GM21360 (cell line): Measurements from ENCODE around the gene FKBP14.

Experiments used
- ATAC-seq: cut with Tn5 transposase; IDR thresholded peaks from one replicate; pipeline ENCODE4 v1.9.1; 2021; ENCODE audit warnings: mild to moderate bottlenecking, moderate library complexity; ENCODE audit not compliant: unreplicated experiment

The FKBP14 gene

GRCh38 chr7:30034501-30034900, 8.0 kb upstream of the FKBP14 start:
- no peak for ATAC-seq

- ATAC-seq: no peak
Measured at GRCh38 chr7:30032310-30033125, 6.0 kb upstream of the FKBP14 start.

DNA sequence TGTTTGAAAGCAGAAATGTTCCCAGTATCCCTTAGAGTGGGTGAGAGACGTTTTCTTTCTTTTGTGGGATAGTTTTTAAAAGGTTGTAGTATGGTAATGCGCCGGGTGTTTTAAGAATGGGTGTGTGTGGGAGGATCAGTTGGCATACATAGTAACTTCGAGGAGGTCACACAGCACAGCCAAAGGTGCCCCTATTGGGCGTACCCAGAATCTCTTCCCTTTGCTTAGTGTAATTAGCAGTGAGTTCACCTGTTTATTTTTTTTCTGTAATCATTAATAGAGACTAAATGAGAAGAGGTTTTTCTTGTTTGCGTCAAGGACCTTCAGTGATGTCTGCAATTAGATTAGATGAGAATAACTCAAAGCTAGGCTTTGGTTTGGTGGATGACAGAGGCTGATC, 3.2 kb upstream of the FKBP14 start:
- no peak for ATAC-seq

GRCh38 chr7:30028749-30029635, 2.5 kb upstream of the FKBP14 start:
- ATAC-seq: peak; percentile 15

DNA sequence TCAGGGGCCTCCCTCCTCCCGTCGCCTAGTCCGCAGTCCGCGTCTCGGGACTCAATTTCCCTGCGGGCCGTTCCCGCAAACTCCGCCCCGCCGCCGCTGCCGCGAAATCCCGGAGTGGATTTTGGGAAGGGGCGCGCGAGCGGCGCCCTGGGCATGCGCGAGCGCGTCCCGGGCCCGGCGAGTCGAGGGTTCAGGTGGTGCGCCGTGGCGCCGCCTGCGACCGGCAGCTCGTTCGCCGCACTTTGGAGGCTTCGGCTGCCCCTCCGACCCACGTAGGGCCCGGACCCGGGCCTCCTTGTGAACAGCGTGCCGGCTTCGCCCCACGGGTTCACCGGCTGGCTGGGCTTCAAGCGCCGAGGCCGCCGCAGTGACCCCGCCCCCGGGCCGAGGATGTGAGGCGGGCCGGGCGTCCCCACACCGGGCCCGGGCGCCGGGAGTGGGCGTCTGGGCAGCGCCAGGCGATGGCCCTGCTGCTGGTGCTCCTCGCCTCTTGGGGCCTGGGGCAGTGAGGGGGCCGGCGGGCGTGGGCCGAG, 1.8 kb upstream of the FKBP14 start, which contains the start of gene PLEKHA8:
Gene PLEKHA8, plus strand, starts transcription at position 197 of the 533 bp plus-strand sequence. CDS start 351 bp downstream, outside the sequence.
- peak; percentile 42 for ATAC-seq

DNA sequence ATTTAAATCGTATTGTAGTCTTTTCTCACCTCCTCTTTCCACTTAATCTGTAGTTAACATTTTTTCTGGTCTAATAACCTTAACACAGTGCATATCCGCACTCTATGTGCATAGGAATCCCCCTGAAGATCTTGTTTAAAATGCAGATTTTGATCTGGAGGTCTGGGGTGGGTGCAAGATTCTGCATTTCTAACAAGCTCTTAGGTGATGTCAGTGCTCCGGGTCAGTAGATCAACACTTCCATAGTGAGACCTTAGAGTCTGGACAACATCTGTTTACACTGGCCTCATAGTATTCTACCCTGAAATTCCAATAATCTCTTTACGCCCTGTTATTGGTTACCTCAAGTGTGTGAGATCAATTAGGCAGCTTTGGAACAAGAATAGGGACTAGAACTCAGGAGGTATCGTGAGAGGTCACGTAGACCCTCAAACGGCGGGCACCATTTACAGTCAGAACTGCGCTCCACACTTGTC, 1.3 kb upstream of the FKBP14 start:
- peak; percentile 1 for ATAC-seq

DNA sequence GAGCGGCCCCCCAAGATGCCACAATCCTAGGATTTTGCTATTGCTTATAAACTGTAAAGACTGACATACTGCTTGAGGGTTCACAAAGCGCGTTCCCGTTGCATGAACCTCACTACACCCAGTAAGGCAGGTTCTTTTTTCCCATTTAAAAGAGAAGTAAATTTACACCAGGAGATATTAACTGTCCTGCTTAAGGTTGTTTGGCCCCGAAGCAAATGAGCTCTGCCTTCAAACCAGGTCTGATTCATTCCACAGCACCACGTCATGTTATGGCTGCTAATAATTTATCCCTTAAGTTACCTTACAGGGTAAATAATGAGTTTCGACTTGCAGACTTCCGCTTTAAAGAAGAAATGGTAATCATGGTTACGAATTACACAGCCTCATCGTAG, 559 bp upstream of the FKBP14 start:
- ATAC-seq: no peak

- ATAC-seq: no peak
Measured at GRCh38 chr7:30023524-30023923, 3.0 kb downstream of the FKBP14 start.

GRCh38 chr7:30022991-30023390, 3.5 kb downstream of the FKBP14 start:
- ATAC-seq: no peak

DNA sequence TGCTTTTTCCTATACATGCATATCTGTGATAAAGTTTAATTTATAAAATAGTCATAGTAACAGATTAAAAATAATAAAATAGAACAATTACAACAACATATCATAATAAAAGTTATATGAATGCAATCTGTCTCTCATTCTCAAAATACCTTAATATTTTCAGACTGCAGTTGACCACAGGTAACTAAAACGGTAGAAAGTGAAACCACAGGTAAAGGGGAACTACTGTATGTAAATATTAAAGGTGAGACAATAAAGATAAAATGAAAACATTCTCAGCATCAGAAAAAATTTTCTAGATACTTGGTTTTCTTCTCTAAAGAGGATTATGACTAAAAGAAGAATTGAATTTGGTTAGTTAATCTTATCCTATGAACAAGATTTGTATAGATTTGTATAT, 6.0 kb downstream of the FKBP14 start:
- ATAC-seq: no peak

DNA sequence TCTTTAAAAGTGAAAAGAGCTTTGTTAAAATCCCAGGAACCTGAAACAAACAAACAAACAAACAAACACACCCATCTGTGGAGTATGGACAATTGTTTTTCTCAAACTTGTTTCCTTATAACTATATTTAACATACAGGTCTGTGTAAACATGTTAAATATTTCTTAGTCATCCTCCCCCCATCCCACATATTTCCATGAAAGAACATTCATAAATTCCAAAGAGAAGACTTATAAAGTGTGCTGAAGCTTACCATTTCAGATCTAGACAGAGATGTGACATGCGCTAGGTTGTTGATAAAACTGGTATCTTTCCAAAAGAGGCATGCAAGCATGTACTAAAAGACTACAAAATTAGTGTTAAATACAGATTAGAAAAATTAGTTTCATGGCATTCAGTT, 6.5 kb downstream of the FKBP14 start:
- ATAC-seq: no peak

- ATAC-seq: no peak
Measured at GRCh38 chr7:30019387-30019786, 7.1 kb downstream of the FKBP14 start.

- no peak for ATAC-seq
Measured at GRCh38 chr7:30018451-30018850, 8.1 kb downstream of the FKBP14 start.

DNA sequence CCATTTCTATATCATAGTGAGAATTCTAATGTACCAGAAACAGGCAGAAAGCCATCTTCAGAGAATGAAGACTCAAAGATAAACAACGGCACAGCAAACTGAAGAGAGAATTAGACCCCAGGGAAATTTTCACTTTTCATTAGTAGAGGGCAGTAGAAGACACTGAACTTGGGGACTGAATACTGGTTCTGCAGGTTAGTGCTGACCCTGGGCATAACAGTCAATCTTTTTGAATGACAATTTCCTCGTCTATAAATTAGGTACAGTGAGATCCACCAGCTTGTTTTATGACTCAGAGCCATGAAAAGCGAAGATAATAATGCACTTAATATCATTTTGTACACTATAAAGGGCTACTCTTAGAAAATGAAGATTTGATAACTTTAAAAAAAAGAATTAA, 13.7 kb downstream of the FKBP14 start:
- ATAC-seq: no peak

- ATAC-seq: no peak
Measured at GRCh38 chr7:30010021-30010420, 16.5 kb downstream of the FKBP14 start.

DNA sequence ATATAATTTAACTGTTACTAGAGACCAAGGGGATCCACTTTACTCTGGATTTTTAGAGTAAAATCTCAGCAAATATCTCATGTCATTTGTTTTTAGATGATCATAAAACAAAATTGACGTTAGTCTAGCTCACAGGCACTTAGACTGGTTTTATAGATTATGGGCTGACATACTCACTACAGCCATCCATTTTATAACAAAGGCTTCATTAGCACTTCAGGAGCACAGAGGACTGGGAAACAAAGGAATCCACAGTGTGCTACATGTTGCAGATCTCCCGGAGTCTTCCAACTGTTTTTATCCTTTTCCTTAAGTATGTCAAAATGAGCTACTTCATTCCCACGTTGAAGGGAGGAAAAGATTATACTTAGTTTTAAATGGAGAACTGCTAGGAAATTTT, 21.0 kb downstream of the FKBP14 start:
- no peak for ATAC-seq

GRCh38 chr7:30003098-30003497, 23.4 kb downstream of the FKBP14 start:
- ATAC-seq: no peak

DNA sequence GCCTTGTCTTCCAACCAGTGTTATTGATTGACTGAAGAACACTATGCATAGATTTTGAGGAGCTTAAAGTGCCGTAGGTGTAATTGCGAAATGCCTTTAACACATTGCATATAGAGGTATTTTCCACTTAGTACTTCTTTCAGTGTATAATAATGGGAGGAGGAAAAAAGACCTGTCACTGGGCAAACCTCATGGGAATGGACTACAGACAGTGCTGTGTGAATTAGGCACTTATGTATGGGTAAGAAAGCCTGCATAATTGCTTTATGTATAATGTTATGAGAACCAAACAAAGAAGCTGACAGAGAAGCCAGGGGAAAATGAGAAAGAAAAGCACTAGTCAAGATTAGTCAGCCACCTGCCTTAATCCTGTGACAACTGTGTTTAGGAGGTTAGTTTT, 24.5 kb downstream of the FKBP14 start:
- ATAC-seq: no peak

DNA sequence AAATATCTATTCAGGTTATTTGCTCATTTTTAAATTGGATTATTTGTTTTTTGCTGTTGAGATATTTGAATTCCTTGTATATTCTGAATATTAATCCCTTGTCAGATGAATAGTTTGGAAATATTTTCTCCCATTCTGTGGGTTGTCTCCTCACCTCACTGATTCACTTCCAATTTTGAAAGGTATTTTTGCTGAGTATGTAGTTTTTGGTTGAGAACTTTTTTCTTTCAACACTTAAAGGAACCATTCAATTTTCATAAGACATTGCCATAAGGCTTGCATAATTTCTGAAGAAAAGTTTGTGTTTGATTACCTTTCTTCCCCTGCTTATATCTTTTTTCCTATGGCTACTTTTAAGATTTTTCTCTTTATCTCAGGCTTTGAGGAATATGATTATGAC, 28.0 kb downstream of the FKBP14 start:
- ATAC-seq: no peak

GRCh38 chr7:29996321-29996720, 30.2 kb downstream of the FKBP14 start:
- no peak for ATAC-seq

- ATAC-seq: no peak
Measured at GRCh38 chr7:29995652-29996051, 30.9 kb downstream of the FKBP14 start.

- no peak for ATAC-seq
Measured at GRCh38 chr7:29993140-29993539, 33.4 kb downstream of the FKBP14 start.
